Measurements from ENCODE around the gene SPARC.

SPARC gene

GRCh38 chr5:151677776-151678545 lies 8.8 kb downstream of the SPARC start:
- peak; percentile 66 for DNase-seq

GRCh38 chr5:151676719-151677118 lies 10.0 kb downstream of the SPARC start:
- DNase-seq, result no peak

GRCh38 chr5:151676314-151676712 lies 10.4 kb downstream of the SPARC start:
- no peak for DNase-seq

GRCh38 chr5:151675611-151676313 lies 11.0 kb downstream of the SPARC start:
- DNase-seq, result peak; percentile 70

- DNase-seq, result no peak
Observed at GRCh38 chr5:151674626-151675610, 11.8 kb downstream of the SPARC start.

GRCh38 chr5:151673421-151673820 lies 13.3 kb downstream of the SPARC start:
- no peak for DNase-seq

- DNase-seq, result no peak
Observed at GRCh38 chr5:151672516-151672915, 14.2 kb downstream of the SPARC start.

- no peak for DNase-seq
Observed at GRCh38 chr5:151671950-151672349, 14.8 kb downstream of the SPARC start.

GRCh38 chr5:151670953-151671636 lies 15.6 kb downstream of the SPARC start:
- no peak for DNase-seq

- DNase-seq, result no peak
Observed at GRCh38 chr5:151670083-151670686, 16.5 kb downstream of the SPARC start.

GRCh38 chr5:151667083-151667482 lies 19.6 kb downstream of the SPARC start:
- DNase-seq, result no peak

- DNase-seq, result no peak
Observed at GRCh38 chr5:151665613-151666012, 21.1 kb downstream of the SPARC start.

GRCh38 chr5:151664694-151665585 lies 21.8 kb downstream of the SPARC start:
- peak; percentile 73 for DNase-seq

- no peak for DNase-seq
Observed at GRCh38 chr5:151663617-151664293, 23.0 kb downstream of the SPARC start.

GRCh38 chr5:151662805-151663204 lies 23.9 kb downstream of the SPARC start:
- DNase-seq, result no peak

- DNase-seq, result no peak
Observed at GRCh38 chr5:151661968-151662732, 24.6 kb downstream of the SPARC start.

GRCh38 chr5:151660616-151661495 lies 25.9 kb downstream of the SPARC start:
- DNase-seq, result peak; percentile 82

GRCh38 chr5:151659001-151659754 lies 27.5 kb downstream of the SPARC start:
- peak; percentile 76 for DNase-seq

Measured in fibroblast of skin of right quadriceps (primary cell).